Stimulated activated CD4-positive, alpha-beta T cell treated with anti-CD3 and anti-CD28 coated beads, Interleukin-15, amount 100 ng/mL, for 48 hours (primary cell): Measurements from ENCODE around the gene FAM229A.

ENCODE experiments used
- DNase-seq, 2 donors: peaks; one replicate each; pipeline ENCODE4 v3.0.0-alpha.2; 2020; ENCODE audit warnings: low read depth in 2 of 2

Gene FAM229A

GRCh38 chr1:32350785-32351398 lies 11.4 kb downstream of the FAM229A start:
- peak; percentile 70 to 80 for DNase-seq

- no peak for DNase-seq
Observed at GRCh38 chr1:32349211-32349708, 13.0 kb downstream of the FAM229A start.

DNA sequence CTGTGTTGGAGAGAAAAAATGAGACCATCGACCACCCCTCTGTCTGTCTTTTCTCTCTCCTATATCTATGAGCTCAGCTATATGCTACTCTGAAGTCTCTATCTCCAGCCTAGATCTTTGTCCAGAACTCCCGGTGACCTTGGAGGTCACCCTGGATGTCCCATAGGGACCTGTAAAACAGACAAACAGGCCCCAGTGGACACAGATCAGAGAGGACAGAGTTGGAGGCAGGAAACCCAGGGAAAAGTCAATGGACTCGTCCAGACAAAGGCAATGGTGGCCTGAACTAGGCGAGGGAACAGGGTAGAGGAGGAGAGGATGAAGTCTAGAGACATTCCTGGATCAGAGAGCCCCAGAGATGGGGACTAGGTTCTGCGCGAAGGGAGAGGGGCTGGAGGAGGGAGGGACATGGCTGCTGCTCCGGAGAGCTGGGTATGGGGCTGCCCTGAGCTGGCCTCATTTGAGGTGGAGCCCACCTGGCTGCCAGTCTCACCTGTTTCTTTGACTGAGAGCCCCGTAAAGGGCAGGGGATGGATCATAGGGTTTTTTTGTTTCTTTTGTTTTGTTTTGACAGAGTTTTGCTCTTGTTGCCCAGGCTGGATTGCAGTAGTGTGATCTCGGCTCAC lies 15.6 kb downstream of the FAM229A start:
- no peak for DNase-seq

DNA sequence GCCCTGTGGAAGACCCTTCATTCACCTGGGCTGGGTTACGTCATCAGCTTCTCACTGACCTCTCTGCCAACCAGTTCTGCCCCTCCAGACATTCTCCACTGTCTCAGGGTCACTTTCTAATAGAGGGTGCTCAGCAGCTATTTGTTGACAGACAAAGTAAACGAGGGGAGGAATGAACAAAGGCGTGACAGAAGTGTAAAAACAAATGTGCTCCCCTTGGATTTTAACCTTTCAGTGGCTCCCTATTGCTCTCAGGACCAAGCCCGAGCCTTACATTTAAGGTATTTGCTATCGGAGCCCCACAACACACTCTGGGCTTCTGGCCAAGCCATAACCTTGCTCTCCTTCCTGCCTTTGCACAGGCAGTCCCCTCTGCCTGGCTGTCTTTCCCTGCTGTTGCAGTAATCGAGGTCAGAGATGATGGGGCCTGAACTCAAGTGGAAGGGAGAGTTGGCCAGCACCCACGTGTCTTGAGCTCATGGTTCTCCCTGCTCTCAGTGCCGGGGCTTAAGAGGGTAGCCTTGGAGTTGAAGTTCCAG lies 16.9 kb downstream of the FAM229A start:
- no peak for DNase-seq

GRCh38 chr1:32342704-32343103 lies 19.6 kb downstream of the FAM229A start:
- no peak for DNase-seq

DNA sequence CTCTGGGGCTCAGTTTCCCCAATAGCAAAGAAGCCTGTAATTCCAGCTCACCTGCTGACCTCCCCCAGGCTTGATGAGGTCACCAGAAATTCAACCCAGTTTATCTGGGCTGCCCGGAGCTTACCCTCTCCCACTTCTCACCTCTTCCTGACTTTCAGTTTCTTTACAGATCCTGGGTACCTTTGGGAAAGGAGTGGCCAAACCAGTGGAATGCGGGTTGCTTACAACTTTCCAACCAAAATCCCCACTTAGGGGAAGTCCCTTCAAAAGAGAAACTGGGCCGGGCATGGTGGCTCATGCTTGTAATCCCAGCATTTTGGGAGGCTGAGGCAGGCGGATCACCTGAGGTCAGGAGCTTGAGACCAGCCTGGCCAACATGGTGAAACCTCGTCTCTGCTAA lies 20.3 kb downstream of the FAM229A start:
- no peak for DNase-seq

DNA sequence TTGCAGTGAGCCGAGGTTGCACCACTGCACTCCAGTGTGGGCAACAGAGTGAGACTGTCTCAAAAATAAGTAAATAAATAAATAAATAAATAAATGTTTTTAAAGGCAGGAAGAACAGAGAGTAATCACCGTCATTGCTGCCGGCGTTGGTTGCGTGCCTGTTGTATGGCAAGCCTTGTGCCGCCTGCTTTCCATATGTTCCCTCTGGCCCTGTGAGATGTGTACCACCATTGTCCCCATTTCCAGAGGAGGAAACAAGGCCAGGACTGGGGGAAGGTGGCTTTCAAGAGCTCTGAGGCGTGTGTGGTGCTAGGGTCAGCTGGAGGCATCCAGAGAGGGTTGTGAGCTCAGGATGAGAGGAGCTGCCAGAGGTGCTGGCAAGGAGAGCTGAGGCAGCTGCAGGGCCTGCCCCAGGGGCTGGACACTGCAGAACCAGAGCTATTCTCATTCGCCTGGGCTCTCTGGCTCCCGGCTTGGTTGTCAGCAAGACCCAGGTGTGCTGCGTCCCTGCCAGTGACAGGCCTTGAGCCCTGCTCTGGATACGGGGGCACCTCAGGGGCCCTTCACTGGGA lies 21.0 kb downstream of the FAM229A start:
- DNase-seq = no peak

DNA sequence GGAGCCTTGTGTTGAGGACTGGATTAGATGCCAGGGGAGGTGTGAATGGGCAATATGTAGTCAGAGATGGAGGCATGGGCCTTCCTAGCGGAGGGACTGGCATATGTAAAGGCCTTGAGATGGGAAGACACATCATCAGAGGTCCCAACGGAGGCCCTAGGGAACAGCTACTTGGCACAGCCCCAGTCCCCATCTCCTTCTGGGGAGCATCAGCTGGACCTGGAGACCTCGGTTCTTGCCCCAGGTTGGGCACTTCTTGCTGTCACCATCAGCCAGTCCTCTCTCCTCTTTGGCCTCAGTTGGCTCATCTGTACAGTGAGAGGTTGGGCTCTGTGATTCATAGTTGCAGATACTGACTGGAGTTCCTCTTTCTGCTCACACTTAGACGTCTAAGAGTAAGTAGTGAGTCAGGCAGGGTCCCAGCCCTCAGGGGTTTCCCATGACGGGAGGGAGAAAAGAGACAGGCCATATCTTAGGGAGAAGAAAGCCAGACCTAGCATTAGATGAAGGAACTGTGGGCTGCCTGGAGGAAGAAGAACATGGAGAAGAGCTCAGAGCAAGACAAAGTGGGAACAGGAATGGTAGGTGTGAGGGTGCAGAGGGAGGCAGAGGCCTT lies 22.8 kb downstream of the FAM229A start:
- DNase-seq = peak in 1 of 2 donors; percentile 53

DNA sequence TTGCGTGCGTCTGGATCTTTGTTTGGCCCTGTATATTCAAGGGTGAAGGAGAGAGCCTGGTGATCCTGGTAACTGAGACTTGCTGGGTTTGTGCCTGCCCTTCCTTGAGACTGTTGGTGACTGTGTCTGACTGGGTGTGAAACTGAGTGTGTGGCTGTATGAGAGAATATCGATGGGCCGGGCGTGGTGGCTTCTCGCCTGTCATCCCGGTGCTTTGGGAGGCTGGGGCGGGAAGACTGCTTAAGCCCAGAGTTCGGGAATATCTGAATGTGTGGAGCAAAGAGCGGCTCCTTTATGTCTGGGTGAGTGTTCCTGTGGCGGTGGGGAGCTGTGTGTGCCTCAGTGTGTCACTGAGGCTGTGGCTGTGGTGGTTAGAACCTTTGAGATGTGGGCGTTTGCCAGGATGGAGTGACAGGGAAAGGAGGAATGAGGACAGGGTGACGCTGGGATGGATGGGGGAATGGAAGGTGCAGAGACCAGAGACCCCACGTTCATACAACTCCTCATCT lies 23.6 kb downstream of the FAM229A start:
- no peak for DNase-seq

DNA sequence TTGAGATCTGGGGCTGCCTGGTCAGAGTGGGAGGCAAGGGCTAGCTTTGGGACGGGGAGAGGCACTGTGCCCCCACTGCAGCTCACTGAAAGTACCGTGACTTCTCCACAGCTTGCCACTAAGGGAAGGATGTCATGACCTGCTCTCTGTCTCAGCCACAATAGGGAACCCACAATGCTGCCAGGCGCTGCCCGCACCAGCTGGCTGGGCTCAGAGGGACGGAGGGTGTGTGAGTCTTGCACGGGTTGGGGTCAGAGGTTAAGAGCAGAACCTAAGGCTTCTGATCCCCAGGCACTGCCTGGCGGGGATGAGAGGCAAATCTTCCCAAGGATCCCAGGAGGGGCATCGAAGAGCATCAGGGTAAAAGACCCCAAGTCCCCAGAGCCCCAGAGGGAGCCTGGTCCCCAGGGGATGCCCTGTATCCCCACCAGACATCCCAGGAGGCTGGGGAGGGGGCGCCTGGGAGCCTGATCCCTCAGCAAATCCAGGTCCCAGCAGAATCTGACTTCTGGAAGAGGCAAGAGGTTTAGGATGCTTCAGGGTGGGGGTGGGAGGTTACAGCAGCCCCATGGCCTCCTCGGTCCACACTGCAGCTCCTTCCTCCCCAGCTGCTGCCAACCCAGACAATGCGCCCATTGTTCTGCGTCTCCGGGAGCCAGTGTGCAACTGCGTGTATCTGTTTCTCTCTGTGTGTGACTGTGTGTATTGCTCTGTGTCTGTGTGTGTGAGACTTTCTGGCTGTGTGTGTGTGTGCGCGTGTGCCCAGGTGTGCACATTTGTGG lies 24.2 kb downstream of the FAM229A start:
- no peak for DNase-seq

- DNase-seq = peak in 1 of 2 donors; percentile 24
Observed at GRCh38 chr1:32336963-32337675, 25.2 kb downstream of the FAM229A start.

DNA sequence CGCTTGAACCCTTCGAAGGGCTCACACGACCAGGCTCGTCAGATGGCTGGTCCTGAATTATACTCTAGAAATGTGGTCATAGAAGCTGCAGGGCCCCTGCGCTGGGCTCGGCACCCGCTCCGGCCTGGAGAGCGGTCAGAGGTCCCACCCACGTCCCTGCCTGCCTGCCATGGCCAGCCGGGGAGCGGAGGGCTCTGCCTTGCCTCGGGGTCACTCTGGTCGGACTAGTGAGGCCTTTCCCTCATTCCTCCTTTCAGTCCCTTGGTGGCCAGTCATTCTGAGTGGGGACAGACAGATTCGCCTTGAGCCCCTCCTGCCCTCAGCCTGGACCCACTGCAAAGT lies 25.7 kb downstream of the FAM229A start:
- DNase-seq = no peak

- DNase-seq = peak; percentile 59 to 74
Observed at GRCh38 chr1:32335790-32336590, 26.3 kb downstream of the FAM229A start, which contains the start of gene MARCKSL1. MARCKSL1 (minus strand) TSS chr1:32336233; CDS start chr1:32336033, 200 bp downstream.

GRCh38 chr1:32335535-32335789 lies 26.8 kb downstream of the FAM229A start:
- DNase-seq = no peak

GRCh38 chr1:32334864-32335534 lies 27.3 kb downstream of the FAM229A start:
- peak in 1 of 2 donors; percentile 49 for DNase-seq

- DNase-seq = no peak
Observed at GRCh38 chr1:32334274-32334861, 27.9 kb downstream of the FAM229A start.

DNA sequence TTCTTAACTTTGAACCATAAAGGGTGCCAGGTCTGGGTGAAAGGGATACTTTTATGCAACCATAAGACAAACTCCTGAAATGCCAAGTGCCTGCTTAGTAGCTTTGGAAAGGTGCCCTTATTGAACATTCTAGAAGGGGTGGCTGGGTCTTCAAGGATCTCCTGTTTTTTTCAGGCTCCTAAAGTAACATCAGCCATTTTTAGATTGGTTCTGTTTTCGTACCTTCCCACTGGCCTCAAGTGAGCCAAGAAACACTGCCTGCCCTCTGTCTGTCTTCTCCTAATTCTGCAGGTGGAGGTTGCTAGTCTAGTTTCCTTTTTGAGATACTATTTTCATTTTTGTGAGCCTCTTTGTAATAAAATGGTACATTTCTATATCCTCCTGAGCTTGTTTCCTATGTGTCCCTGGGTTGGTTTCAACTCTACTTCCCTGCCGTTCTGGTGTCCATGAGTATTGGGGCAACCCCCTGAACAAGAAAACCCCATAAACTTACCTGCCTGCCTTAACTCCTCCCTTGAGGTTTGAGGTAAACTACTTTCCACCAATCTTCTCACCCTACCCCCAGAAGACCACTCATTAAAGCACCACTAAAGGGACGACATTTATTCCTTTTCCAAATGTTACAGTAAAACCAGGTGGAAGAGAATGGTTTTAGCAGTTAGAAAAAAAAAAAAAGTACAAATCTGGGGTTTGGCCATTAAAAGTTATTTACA lies 28.9 kb downstream of the FAM229A start:
- DNase-seq = no peak

DNA sequence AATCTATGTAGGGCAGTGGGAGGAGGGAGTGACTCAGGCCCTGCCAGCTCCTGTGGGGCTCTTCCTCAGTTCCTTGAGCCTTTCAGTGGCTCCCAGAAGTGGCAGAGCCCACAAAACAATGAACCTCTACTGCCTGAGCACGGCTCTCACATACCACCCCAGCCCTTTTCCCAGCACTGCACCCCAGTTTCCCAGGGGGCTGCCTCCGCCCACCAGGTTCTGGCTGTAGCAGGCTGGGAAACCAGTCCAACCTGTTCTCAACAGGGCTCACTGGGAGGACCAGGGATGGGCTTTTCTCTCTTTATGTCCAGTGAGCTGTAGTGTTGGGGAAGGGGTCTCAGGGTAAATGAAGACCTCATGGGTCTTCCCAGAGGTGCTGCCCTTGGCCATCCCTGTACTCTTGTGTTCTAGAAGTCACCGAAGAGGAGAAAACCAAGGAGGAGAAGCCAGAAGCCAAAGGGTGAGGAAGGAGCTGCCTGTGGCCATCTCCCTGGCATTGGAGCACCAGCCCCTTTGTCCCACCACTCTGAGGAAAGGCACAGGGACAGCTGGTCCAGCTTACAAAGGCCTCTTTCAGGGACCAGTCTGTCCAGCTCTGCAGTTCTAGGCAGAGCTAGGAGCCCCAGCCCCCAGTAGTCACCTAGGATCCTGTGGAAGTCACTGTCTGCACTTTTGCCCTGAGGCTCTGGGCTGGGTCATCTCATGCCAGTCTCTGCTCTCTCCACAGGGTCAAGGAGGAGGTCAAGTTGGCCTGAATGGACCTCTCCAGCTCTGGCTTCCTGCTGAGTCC lies 29.8 kb downstream of the FAM229A start:
- no peak for DNase-seq
